Endothelial cell of umbilical vein (primary cell): ENCODE measurements around the gene APCDD1L.

ENCODE experiments used
- CTCF ChIP-seq, 2 donors: IDR thresholded peaks; 1 replicate in 1 of 2; 2 replicates in 1 of 2; pipeline ENCODE4 v1.5.1; 2011; ENCODE audit warnings: low read length in 2 of 2, mild to moderate bottlenecking in 2 of 2, moderate library complexity in 2 of 2, control low read depth in 1 of 2, inconsistent platforms in 1 of 2, low read depth in 1 of 2; ENCODE audit not compliant: insufficient read depth in 1 of 2; ENCODE audit errors: extremely low read depth in 1 of 2
- EZH2 ChIP-seq: IDR thresholded peaks from 2 replicates; pipeline ENCODE4 v1.6.1; 2012; ENCODE audit warnings: borderline replicate concordance, low read depth, mild to moderate bottlenecking, moderate library complexity, low read length, inconsistent platforms; ENCODE audit not compliant: severe bottlenecking
- POLR2A ChIP-seq: IDR thresholded peaks from 2 replicates; pipeline ENCODE4 v1.6.1; 2012; ENCODE audit warnings: low read depth, mild to moderate bottlenecking, control low read depth, low read length

- TF ChIP-seq CTCF (IDR thresholded peaks at IDR 0.05; ENCODE audit: extremely low read depth in 1 of 2, insufficient read depth in 1 of 2, low read depth in 1 of 2, low read length in 2 of 2): no peak
- no peak for TF ChIP-seq POLR2A
- no peak for TF ChIP-seq EZH2
These were observed 31.8 kb upstream of the APCDD1L start for GRCh38 chr20:58546756-58547622.
